Germinal center (tissue), 1 donor: ENCODE measurements around the gene SEC14L1.

Source experiments
- DNase-seq: peaks from one replicate; pipeline ENCODE4 v3.0.0; 2012; ENCODE audit warnings: mixed read lengths, low spot score

Gene SEC14L1

DNA sequence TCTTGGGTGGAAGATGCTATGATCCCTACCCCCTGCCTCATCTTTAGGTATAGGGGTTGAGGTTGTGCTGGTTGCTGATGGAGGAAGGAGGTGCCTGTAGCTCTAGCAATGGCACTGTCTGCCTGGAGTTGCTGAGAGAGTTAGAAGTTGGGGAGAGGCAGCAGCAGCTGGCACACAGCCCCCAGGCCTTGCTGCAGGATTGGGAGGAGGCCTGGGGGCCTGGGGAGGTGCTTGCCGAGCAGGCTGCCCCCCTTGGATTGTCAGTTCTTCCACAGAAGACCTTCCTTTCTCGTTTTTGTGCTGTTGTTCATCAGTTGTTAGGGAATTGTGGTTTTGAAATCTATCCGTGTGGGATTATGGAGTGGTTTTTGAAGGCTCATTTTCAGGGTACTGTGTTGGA is 52.9 kb downstream of the SEC14L1 start:
- DNase-seq = no peak

DNA sequence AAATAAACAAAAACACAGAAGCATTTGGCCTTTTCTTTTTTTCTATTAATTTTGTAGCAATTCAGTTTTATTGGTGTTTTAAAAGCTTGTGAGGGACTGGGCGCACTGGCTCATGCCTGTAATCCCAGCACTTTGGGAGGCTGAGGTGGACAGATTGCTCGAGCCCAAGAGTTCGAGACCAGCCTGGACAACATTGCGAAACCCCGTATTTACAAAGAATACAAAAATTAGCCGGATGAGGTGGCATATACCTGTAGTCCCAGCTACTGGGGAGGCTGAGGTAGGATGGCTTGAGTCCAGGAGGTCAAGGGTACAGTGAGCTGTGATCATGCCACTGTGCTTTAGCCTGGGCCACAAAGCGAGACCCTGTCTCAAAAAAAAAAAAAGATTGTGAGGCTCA is 53.4 kb downstream of the SEC14L1 start:
- no peak for DNase-seq

DNA sequence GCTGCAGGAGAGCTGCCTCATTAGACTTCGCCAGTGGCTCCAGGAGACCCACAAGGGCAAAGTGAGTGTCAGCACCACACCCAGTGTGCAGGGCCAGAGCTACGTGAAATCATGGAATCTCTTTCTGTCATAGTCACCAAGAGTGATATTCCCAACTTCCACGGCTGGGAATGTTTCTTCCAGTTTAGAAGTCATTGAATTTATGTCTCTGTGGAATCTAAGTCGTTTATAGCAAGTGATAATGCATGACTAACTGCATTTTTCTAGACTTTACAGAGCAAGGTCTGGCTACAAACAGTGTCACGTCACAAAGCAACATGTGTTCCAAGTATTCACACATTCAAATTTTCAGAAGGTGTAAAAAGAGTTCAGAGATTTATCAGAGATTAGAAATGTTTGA is 55.5 kb downstream of the SEC14L1 start:
- no peak for DNase-seq

DNA sequence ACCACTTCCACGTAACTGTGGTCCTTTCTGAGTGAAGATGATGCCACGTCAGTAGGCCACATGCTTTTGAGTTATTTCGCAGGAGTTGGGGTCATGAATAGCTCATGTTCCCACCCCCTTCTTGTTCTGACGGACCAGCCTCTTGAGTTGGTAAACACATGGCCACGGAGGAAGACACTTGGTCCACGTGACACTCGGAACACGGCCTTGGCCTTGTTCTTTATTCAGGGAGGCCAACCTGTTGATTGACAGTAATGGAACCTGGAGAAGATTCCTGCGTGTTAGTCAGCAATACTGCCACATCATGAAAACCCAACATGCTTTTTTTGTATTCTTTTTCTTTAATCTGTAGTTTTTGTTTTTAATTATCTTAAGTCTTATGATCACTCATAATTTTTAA is 56.3 kb downstream of the SEC14L1 start:
- no peak for DNase-seq

DNA sequence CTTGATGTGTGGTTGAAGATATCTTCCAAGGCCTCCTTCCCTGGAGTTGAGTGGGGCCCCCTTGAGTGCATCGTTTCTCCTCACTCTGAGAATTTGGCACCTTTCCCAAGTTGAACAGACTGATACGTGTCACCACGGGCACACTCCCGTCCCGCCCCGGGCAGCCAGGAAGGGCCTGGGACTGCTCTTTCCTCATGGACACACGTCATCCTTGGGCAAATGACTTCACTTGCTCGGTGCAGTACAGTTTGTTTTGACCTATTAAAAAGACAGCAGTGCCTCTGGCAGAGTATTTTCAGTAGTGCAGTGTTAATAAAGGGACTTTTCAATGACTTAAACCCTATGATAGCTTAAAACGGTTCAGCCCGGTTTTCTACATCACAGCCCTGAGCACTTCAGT is 59.9 kb downstream of the SEC14L1 start:
- no peak for DNase-seq

DNA sequence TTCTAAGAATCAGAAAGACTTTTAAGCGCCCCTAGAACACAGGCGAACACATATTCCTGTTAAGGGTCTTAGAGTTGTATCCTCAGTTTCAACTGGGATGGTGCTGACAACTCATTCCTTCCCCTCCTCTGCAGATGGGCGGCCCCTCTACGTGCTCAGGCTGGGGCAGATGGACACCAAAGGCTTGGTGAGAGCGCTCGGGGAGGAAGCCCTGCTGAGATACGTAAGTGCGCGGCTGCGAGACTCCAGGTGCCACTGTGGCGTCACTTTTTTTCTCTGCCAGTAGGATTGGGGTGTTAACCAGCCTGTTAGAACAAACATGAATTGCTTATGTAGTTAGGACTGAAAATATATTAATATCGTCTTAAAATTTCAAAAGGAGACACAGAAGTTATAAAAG is 62.7 kb downstream of the SEC14L1 start:
- DNase-seq = no peak

DNA sequence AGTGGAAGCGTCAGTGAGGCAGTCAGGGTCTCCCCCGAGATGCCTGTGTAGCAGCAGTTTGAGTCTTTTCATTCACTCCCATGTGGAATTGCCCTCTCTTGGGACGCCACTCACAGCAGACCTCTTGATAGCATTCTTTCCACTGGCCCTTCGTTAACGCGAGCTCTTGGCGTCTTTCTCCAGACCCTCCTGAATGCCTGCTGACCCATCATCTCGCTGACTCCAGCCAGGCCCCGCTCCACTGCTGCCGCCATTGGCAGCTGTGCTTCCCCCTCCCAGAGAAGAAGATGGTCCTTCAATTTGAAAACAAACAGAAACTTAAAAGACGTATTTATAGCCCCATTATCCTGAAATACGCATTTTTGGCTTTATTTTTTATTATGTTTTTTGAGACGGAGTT is 63.1 kb downstream of the SEC14L1 start:
- DNase-seq = no peak

DNA sequence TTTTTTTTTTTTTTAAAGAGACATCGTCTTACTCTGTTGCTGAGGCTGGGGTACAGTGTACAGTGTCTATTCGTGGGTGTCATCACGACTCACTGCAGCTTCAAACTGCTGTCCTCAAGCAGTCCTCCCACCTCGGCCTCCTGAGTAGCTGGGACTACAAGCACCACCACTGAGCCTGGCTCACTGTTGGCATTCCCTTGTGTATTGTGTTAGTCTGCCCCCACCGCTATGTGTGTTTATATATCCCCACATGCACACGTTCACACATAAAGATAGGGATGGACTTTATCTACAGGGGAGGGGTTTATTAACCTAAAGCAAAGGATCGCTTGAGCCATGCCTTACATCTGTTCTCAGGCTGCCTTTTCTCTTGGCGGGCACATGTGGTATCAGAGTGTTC is 63.8 kb downstream of the SEC14L1 start:
- no peak for DNase-seq

DNA sequence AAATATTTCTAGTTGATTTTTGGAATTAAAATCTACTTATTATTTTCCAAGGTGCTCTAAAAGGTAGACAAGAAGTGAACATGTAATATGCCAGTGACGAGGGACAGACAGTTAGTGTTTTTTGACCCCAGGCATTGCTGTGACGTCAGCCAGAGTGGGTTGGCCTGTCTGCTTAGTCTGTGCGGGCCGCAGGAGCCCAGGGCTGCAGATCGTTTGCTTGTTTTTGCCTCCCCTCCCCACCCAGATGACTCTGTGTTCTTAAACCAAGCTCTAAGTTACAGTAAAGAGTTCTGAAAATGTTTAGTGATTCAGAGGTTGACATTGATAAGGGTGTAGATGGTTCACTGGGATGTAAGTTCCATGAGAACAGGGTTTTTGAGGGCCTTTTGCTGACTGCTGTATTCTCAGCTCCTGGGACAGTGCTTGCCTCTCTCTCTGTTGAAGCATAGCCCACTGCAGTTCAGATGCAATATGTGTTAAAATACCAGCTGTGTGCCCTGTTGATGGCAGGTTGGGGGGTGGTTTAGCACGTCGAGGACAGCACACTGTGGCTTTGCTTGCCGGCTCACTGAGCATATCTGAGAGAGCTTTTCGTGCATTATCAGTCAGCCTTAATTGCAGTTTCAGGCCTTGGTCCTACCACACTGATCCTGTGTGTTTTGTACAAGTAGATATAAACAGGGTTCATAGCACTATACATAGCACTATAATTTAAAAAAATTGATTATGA is 64.8 kb downstream of the SEC14L1 start:
- DNase-seq = no peak

DNA sequence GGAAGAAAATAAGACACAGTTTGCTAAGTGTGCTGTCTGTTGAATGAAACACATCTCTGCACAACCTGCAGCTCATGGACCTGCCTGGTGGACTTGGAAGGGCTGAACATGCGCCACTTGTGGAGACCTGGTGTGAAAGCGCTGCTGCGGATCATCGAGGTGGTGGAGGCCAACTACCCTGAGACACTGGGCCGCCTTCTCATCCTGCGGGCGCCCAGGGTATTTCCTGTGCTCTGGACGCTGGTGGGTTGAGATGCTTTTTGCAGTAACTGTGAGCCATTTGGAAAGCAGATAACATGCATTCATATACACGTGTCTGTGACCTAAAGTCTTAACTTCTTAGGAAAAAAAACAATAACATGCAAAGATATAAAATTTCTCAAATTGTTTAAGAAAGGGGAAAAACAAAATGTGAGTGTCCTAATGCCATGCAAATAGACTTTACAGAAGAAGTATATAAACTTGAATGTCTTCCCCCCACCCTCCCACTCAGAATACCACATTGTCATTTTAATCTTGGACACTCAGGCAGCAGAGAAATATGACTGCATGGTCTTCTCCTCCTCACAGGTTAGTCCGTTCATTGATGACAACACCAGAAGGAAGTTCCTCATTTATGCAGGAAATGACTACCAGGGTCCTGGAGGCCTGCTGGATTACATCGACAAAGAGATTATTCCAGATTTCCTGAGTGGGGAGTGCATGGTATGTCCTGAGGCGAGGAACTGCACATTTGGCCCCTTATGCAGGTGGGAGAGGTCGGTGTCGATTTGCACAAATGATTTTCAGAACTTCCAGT is 65.6 kb downstream of the SEC14L1 start:
- DNase-seq = no peak

DNA sequence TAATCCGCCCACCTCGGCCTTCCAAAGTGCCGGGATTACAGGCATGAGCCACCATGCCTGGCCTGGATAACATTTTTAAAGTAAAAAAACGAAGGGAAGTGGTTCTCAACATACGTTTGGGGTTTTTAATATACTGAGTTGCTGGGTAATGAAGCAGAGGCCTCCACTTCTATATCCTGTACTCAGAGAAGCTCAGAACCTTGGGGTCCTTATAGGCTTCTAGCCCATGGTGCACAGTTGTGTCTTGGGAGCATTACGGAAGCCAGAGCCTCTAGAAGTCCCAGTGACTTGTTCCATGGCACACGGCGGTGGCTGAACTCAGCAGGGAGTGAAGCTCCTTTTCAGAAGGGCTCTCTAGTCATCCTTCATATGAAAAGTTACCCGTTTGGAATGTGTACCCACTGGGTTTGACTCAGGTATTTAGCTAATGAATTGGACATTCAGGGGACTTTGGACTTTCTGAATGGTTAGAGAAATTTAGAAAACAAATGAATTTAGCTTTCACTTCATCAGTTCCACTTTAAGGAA is 67.0 kb downstream of the SEC14L1 start:
- DNase-seq = no peak

DNA sequence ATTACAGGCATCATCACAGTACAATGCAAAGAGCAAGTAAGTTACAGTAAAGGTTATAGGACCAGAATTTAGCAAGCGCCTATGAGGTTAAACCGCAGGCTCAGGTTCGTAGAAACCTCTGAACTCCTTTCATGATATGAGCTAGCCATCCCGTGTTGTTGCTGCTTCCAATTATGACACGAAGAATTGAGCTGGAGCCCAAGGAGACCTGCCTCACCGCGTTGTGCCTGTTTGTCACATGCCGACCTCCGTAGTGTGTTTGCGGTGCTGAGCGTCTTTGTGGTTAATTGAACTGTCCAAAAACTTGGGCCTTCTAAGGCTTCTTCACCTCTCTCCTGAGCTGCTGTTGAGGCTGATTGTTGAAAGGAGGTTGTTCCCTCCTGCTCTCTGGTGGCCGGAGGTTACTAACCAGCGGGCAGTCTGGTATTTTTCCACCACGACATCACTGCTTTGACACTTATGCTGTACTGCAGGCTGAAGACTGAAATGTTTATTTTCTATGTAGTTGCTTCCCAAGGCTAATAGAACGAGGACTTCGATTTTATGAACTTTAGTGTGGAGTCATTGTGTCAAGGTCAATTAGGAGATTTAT is 67.5 kb downstream of the SEC14L1 start:
- no peak for DNase-seq

DNA sequence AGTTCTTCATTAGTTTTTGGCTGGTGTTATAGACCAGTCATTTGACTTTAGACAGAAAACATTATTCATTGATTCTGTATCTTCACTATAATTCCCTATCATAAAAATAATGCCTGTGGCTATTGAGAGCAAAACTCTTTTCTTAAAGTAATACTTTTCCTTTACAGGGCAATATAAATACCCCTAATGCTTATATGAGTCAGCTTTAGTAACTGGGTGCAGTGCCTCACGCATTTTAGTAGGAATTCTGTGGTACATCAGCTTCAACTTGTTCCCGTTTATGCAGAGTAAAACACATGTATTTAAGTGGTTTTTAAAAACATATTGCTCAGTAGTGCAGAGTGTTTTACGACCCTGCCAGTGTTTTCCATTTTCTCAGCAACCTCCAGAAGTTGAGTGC is 68.1 kb downstream of the SEC14L1 start:
- DNase-seq = no peak

DNA sequence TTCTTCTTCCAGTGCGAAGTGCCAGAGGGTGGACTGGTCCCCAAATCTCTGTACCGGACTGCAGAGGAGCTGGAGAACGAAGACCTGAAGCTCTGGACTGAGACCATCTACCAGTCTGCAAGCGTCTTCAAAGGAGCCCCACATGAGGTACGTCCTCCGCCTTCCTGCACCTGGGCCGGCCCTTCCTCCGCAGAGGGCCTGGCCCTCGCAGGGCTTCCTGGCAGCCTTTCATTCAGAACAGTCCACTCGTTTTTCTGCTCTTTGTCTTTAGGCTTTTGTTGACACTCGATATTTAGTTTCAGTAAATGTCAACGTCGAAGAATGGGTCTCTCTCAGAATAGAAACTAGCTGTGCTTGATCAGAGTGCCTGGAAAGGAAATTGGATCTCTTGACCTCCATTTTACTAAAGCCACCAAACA is 68.6 kb downstream of the SEC14L1 start:
- DNase-seq = no peak

DNA sequence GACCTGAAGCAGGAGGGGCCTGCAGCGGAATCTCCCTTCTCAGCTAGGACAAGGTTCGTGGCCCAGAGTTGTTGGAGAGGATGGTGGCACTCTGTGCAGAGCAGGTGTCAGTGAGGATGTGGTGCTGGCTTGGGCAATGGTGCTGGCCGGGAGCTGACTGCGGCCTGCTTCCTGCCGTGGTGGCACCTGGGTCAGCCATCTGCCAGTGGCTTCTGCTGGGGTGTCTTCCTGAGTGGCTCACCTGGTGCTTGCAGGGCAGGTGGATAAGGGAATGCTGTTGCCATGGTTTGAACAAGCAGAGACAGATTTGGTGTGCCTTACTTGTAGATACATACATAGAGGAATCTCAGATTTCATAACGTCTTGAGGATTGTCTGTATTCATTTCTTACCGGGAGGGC is 69.6 kb downstream of the SEC14L1 start:
- no peak for DNase-seq

DNA sequence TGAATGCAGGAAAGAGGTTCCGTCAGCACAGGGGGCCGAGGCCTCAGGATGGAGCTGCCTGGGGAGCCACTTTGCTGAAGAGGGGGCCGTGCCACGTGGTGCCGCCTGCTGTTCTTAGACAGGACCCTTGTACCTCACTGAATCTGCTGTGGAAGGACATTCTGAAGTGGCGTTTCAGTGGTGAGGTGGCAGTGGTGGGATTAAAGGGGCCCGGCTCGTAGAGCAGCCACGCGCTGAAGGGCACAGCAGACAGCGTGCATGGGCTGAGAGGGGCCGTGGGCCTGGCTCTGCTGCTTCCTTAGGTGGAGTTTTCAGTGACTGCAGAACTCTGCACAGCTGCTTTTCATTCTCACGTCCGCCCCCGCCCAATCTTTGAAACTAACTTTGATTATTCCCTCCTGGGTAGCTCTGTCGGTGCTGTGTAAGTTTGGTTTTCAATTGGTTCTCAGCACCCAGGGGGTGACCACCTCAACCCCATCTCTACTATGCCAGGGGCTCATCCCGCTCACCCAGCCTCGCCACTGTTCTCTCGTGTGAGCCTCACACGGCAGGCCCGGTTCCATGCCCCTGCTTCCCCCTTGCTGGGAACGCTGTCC is 70.3 kb downstream of the SEC14L1 start:
- no peak for DNase-seq

DNA sequence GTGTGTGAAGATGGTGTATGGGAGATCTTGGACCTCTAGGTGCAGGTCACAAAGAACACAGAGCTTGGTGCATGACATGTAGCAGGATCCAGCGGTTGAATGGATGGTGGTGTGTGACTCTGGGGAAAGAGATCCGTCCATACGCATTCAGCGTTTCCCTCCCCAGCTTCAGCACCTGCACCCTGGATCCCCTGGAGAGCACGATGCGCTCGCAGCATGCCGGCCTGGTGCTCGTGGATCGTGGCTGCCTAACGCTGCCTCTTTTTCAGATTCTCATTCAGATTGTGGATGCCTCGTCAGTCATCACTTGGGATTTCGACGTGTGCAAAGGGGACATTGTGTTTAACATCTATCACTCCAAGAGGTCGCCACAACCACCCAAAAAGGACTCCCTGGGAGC is 70.9 kb downstream of the SEC14L1 start:
- no peak for DNase-seq

DNA sequence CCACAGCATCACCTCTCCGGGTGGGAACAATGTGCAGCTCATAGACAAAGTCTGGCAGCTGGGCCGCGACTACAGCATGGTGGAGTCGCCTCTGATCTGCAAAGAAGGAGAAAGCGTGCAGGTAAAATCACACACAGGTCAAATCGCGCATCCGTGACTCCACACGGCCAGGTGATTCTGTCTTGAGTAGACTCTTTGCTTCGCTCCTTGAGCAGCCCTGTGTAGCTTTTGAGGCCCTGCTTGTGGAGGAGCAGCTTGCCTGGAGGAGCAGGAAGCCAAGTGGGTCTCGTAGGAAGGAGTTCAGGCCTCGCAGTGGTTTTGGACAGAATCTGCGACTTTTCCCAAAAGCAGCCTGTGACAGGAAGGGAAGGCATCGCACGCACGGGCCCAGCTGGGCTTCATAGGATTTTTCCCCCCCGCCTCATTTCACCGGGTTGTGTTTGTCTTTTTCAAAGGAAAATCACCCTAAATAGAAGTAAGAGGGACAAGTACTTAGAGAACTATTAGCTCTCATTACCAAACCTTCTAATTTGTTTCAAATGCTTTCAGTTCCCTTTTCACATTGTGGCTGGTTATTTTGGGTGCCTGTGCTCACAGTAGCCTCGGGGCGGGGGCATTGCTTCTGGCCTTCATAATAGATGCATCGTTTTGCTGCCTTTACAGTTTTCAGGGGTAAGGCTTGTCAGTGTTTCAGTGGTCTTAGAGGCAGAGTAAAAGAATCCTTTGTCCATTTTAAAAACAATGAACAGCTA is 71.5 kb downstream of the SEC14L1 start:
- DNase-seq = peak; percentile 84

DNA sequence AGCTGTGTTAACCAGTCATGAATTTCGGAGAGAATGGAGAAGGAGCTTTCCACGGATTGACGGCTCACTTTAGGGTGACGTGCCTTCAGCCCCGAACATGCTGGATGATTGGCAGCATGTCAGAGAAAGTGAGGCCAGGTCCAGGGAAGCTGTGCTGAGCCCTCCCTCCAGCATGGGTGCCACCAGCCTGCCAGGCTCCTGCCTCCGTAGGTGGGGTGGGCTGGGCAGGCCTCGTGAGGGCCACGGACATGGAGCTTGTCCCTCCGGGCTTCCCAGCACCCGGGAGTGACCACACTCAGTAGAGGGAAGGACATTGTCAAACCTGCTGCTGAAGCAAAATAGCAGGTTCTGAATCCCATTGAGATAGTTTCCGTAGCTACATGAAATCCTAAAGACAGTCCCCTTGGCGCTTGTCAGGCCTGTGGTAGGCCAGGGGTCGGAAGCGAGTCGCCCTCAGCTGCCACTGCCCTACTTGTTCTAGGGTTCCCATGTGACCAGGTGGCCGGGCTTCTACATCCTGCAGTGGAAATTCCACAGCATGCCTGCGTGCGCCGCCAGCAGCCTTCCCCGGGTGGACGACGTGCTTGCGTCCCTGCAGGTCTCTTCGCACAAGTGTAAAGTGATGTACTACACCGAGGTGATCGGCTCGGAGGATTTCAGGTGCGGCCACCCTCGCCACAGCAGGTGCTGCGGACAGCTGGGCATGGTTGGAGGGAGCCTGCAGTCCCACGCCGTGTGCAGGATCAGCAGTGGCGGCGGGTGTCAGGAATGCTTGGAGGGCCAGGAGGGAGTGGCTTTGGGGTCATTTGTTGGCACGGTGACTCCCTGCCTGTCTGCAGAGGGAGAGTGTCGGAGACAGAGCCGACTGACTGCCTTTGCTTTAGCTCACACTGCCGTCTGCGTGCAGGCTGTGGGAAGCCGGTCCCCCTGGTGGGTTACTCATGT is 72.3 kb downstream of the SEC14L1 start:
- no peak for DNase-seq

DNA sequence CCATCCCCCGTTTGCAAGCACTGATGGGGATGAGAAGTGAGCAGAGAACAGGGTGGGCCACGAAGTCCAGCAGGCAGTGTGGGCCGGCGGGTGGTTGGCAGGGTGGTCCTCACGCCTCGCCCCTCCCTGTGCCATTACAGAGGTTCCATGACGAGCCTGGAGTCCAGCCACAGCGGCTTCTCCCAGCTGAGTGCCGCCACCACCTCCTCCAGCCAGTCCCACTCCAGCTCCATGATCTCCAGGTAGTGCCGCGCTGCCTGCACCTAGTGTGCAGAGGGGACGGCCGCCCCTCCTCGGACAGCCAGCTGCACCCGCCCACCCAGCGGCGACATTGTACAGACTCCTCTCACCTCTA is 73.0 kb downstream of the SEC14L1 start:
- no peak for DNase-seq

DNA sequence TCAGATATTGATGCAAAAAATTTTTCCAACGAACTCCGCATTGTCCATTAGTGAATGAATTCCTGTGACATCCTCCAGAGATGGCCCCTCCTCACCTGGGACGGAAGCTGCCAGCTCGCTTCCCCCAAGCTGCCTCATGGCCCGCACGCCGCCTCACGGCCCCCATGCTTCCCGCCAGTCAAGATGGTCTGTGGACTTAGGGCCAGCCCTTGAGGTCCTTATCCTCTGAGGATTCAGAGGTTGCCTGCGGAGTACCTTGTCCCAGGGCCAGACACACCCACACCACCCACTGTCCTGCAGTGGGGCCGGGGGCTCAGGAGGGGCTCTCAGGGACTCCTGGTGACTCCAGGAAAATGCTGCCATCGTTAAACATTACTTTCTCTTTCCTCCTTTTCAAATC is 73.6 kb downstream of the SEC14L1 start:
- DNase-seq = no peak
